ENCODE data around the gene PFN3.
"Not testable (repeated sequence)": the region's sequence is repeated elsewhere in the genome, so short reads cannot be mapped to it uniquely, and the experiment has no call there.

The PFN3 gene

GRCh38 chr5:177366528-177367322 is 33.7 kb downstream of the PFN3 start:
- H3K4me3 ChIP-seq (ENCODE audit: low read depth, low read length) = peak overlapping the region; percentile 47
- DNase-seq (ENCODE audit: low read depth) = peak; percentile 45

GRCh38 chr5:177365845-177366527 is 34.5 kb downstream of the PFN3 start:
- no peak for DNase-seq (ENCODE audit: low read depth)
- H3K4me3 ChIP-seq (ENCODE audit: low read depth, low read length) = no peak overlapping the region

GRCh38 chr5:177364159-177364962 is 36.1 kb downstream of the PFN3 start:
- DNase-seq (ENCODE audit: low read depth) = no peak
- no peak overlapping the region for H3K4me3 ChIP-seq (ENCODE audit: low read depth, low read length)

GRCh38 chr5:177363565-177363964 is 36.9 kb downstream of the PFN3 start:
- DNase-seq (ENCODE audit: low read depth) = no peak
- peak overlapping the region; percentile 39 for H3K4me3 ChIP-seq (ENCODE audit: low read depth, low read length)

- DNase-seq (ENCODE audit: low read depth) = no peak
- peak overlapping the region; percentile 39 for H3K4me3 ChIP-seq (ENCODE audit: low read depth, low read length)
Observed at GRCh38 chr5:177362610-177363507, 37.6 kb downstream of the PFN3 start.

GRCh38 chr5:177362292-177362609 is 38.2 kb downstream of the PFN3 start:
- no peak overlapping the region for H3K4me3 ChIP-seq (ENCODE audit: low read depth, low read length)
- DNase-seq (ENCODE audit: low read depth) = no peak

GRCh38 chr5:177361418-177362291 is 38.8 kb downstream of the PFN3 start:
- DNase-seq (ENCODE audit: low read depth) = no peak
- H3K4me3 ChIP-seq (ENCODE audit: low read depth, low read length) = no peak overlapping the region

GRCh38 chr5:177360740-177361139 is 39.7 kb downstream of the PFN3 start:
- not testable (repeated sequence) for H3K4me3 ChIP-seq (ENCODE audit: low read depth, low read length); DNase-seq (ENCODE audit: low read depth)

GRCh38 chr5:177359860-177360259 is 40.6 kb downstream of the PFN3 start:
- no peak overlapping the region for H3K4me3 ChIP-seq (ENCODE audit: low read depth, low read length)
- DNase-seq (ENCODE audit: low read depth) = no peak

- no peak overlapping the region for H3K4me3 ChIP-seq (ENCODE audit: low read depth, low read length)
- DNase-seq (ENCODE audit: low read depth) = no peak
Observed at GRCh38 chr5:177359451-177359851, 41.0 kb downstream of the PFN3 start.

- no peak for DNase-seq (ENCODE audit: low read depth)
- H3K4me3 ChIP-seq (ENCODE audit: low read depth, low read length) = no peak overlapping the region
Observed at GRCh38 chr5:177358370-177358819, 42.1 kb downstream of the PFN3 start.

- H3K4me3 ChIP-seq (ENCODE audit: low read depth, low read length) = peak within 1 kb of the TSS; percentile 7
- DNase-seq (ENCODE audit: low read depth) = no peak
Observed at GRCh38 chr5:177357459-177358351, 42.8 kb downstream of the PFN3 start, which contains the start of gene RGS14. Gene RGS14, plus strand, starts transcription at chr5:177357924. Its CDS starts 101 bp downstream, at chr5:177358025.

- H3K4me3 ChIP-seq (ENCODE audit: low read depth, low read length) = no peak overlapping the region
- no peak for DNase-seq (ENCODE audit: low read depth)
Observed at GRCh38 chr5:177357146-177357458, 43.4 kb downstream of the PFN3 start.

GRCh38 chr5:177356746-177357145 is 43.7 kb downstream of the PFN3 start:
- no peak overlapping the region for H3K4me3 ChIP-seq (ENCODE audit: low read depth, low read length)
- no peak for DNase-seq (ENCODE audit: low read depth)

GRCh38 chr5:177355868-177356168 is 44.6 kb downstream of the PFN3 start:
- H3K4me3 ChIP-seq (ENCODE audit: low read depth, low read length) = no peak overlapping the region
- DNase-seq (ENCODE audit: low read depth) = no peak

GRCh38 chr5:177355162-177355867 is 45.1 kb downstream of the PFN3 start:
- H3K4me3 ChIP-seq (ENCODE audit: low read depth, low read length) = no peak overlapping the region
- DNase-seq (ENCODE audit: low read depth) = no peak

GRCh38 chr5:177354711-177355110 is 45.8 kb downstream of the PFN3 start:
- DNase-seq (ENCODE audit: low read depth) = no peak
- H3K4me3 ChIP-seq (ENCODE audit: low read depth, low read length) = no peak overlapping the region

Data from skeletal muscle cell (primary cell).